CD1c-positive myeloid dendritic cell (primary cell): ENCODE data around the gene HLA-DOA.

Experiments
- DNase-seq: peaks from one replicate; pipeline ENCODE4 v3.0.0-alpha.2; 2016; ENCODE audit errors: extremely low spot score

Gene HLA-DOA

GRCh38 chr6:33017018-33017417, 7.6 kb upstream of the HLA-DOA start:
- DNase-seq: no peak

- DNase-seq: no peak
Observed at GRCh38 chr6:33015798-33016197, 6.4 kb upstream of the HLA-DOA start.

GRCh38 chr6:33014841-33015634, 5.6 kb upstream of the HLA-DOA start:
- DNase-seq: peak; percentile 91

GRCh38 chr6:33013608-33014007, 4.2 kb upstream of the HLA-DOA start:
- DNase-seq: no peak

GRCh38 chr6:33010356-33010755, 965 bp upstream of the HLA-DOA start:
- DNase-seq: no peak

GRCh38 chr6:33007831-33008400, 1.5 kb downstream of the HLA-DOA start:
- no peak for DNase-seq

GRCh38 chr6:33004940-33005339, 4.5 kb downstream of the HLA-DOA start:
- no peak for DNase-seq

- DNase-seq: no peak
Observed at GRCh38 chr6:33001685-33002084, 7.7 kb downstream of the HLA-DOA start.

- peak; percentile 49 for DNase-seq
Observed at GRCh38 chr6:33000055-33000454, 9.3 kb downstream of the HLA-DOA start.

GRCh38 chr6:32995448-32995847, 13.9 kb downstream of the HLA-DOA start:
- DNase-seq: no peak

- no peak for DNase-seq
Observed at GRCh38 chr6:32993363-32993973, 15.9 kb downstream of the HLA-DOA start.

- DNase-seq: no peak
Observed at GRCh38 chr6:32991972-32992371, 17.4 kb downstream of the HLA-DOA start.

- DNase-seq: no peak
Observed at GRCh38 chr6:32989368-32989767, 20.0 kb downstream of the HLA-DOA start.

- DNase-seq: peak; percentile 88
Observed at GRCh38 chr6:32984622-32985389, 24.6 kb downstream of the HLA-DOA start.

- no peak for DNase-seq
Observed at GRCh38 chr6:32983964-32984621, 25.3 kb downstream of the HLA-DOA start.

GRCh38 chr6:32983493-32983848, 25.9 kb downstream of the HLA-DOA start:
- no peak for DNase-seq

- DNase-seq: no peak
Observed at GRCh38 chr6:32982702-32983492, 26.5 kb downstream of the HLA-DOA start.

- DNase-seq: no peak
Observed at GRCh38 chr6:32982084-32982701, 27.2 kb downstream of the HLA-DOA start.

GRCh38 chr6:32980488-32981038, 28.8 kb downstream of the HLA-DOA start:
- no peak for DNase-seq
